ENCODE measurements around the gene FOLR1.
"Not testable (repeated sequence)": the region's sequence is repeated elsewhere in the genome, so short reads cannot be mapped to it uniquely, and the experiment has no call there.

Gene FOLR1

GRCh38 chr11:72191961-72192381 is at the start of gene FOLR1:
Gene FOLR1 (plus strand): TSS chr11:72192140. CDS start chr11:72192174, 34 bp downstream.
- DNase-seq: no peak

- DNase-seq: not testable (repeated sequence)
Measured at GRCh38 chr11:72142543-72142942, 49.4 kb upstream of the FOLR1 start.

- DNase-seq: no peak
Measured at GRCh38 chr11:72144807-72145565, 47.0 kb upstream of the FOLR1 start.

- no peak for DNase-seq
Measured at GRCh38 chr11:72146625-72147024, 45.3 kb upstream of the FOLR1 start.

- DNase-seq: no peak
Measured at GRCh38 chr11:72150882-72151281, 41.1 kb upstream of the FOLR1 start.

GRCh38 chr11:72153874-72154273 is 38.1 kb upstream of the FOLR1 start:
- not testable (repeated sequence) for DNase-seq

- no peak for DNase-seq
Measured at GRCh38 chr11:72154816-72155215, 37.1 kb upstream of the FOLR1 start.

GRCh38 chr11:72155751-72156150 is 36.2 kb upstream of the FOLR1 start:
- no peak for DNase-seq

- no peak for DNase-seq
Measured at GRCh38 chr11:72157131-72157530, 34.8 kb upstream of the FOLR1 start.

- no peak for DNase-seq
Measured at GRCh38 chr11:72160319-72160718, 31.6 kb upstream of the FOLR1 start.

GRCh38 chr11:72162891-72163492 is 28.9 kb upstream of the FOLR1 start:
- DNase-seq: no peak

- not testable (repeated sequence) for DNase-seq
Measured at GRCh38 chr11:72164187-72164586, 27.8 kb upstream of the FOLR1 start.

GRCh38 chr11:72169046-72169555 is 22.8 kb upstream of the FOLR1 start:
- DNase-seq: not testable (repeated sequence)

- DNase-seq: not testable (repeated sequence)
Measured at GRCh38 chr11:72169754-72170153, 22.2 kb upstream of the FOLR1 start.

- not testable (repeated sequence) for DNase-seq
Measured at GRCh38 chr11:72172043-72172442, 19.9 kb upstream of the FOLR1 start.

GRCh38 chr11:72173291-72173690 is 18.6 kb upstream of the FOLR1 start:
- no peak for DNase-seq

- DNase-seq: no peak
Measured at GRCh38 chr11:72174302-72175070, 17.5 kb upstream of the FOLR1 start.

GRCh38 chr11:72177656-72178055 is 14.3 kb upstream of the FOLR1 start:
- DNase-seq: no peak

GRCh38 chr11:72179049-72179803 is 12.7 kb upstream of the FOLR1 start:
- no peak for DNase-seq

- no peak for DNase-seq
Measured at GRCh38 chr11:72179804-72180396, 12.0 kb upstream of the FOLR1 start.

- not testable (repeated sequence) for DNase-seq
Measured at GRCh38 chr11:72180892-72181552, 10.9 kb upstream of the FOLR1 start.

- not testable (repeated sequence) for DNase-seq
Measured at GRCh38 chr11:72181553-72181958, 10.4 kb upstream of the FOLR1 start.

All from NCI-H1436 (cell line).